ENCODE data around the gene CEP85. TPM values are rescaled to one million over a fixed set of nuclear protein-coding genes. Genes with fewer than 3 reads are reported as not detected.

CEP85 gene
- total and polyA plus RNA-seq, 9 of the 15 experiments (the other 6 are each of a cell fraction or from before 2014, with no cell fraction given), result 42.1 to 140 (median 92.6) TPM

GRCh38 chr1:26275580-26276431 is 41.8 kb downstream of the CEP85 start (continued):
- TF ChIP-seq, protein P1, sequence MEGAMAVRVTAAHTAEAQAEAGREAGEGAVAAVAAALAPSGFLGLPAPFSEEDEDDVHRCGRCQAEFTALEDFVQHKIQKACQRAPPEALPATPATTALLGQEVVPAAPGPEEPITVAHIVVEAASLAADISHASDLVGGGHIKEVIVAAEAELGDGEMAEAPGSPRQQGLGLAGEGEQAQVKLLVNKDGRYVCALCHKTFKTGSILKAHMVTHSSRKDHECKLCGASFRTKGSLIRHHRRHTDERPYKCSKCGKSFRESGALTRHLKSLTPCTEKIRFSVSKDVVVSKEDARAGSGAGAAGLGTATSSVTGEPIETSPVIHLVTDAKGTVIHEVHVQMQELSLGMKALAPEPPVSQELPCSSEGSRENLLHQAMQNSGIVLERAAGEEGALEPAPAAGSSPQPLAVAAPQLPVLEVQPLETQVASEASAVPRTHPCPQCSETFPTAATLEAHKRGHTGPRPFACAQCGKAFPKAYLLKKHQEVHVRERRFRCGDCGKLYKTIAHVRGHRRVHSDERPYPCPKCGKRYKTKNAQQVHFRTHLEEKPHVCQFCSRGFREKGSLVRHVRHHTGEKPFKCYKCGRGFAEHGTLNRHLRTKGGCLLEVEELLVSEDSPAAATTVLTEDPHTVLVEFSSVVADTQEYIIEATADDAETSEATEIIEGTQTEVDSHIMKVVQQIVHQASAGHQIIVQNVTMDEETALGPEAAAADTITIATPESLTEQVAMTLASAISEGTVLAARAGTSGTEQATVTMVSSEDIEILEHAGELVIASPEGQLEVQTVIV (CRISPR knock-in tag; IDR thresholded peaks at IDR 0.05; ENCODE audit: borderline replicate concordance), result no peak
- TF ChIP-seq STAT5B (CRISPR knock-in tag; IDR thresholded peaks at IDR 0.05) (no peak), ZNF143 (CRISPR knock-in tag; IDR thresholded peaks at IDR 0.05) (no peak), MIER1 (IDR thresholded peaks at IDR 0.05; ENCODE audit: low read depth) (no peak), DDX20 (tag; IDR thresholded peaks at IDR 0.05; ENCODE audit: low read depth) (no peak), MECOM (CRISPR knock-in tag; IDR thresholded peaks at IDR 0.05) (no peak; the same call in 1 of the 2 replicates), ZNF165 (CRISPR knock-in tag; IDR thresholded peaks at IDR 0.05; ENCODE audit: borderline replicate concordance) (no peak), NCOA2 (IDR thresholded peaks at IDR 0.05; ENCODE audit: partially characterized antibody in 2 of 2) (no peak), SLC30A9 (CRISPR knock-in tag; IDR thresholded peaks at IDR 0.05) (no peak), PCBP2 (IDR thresholded peaks at IDR 0.05; ENCODE audit: low read depth, low read length, poor library complexity, severe bottlenecking) (no peak), CREB3L1 (IDR thresholded peaks at IDR 0.05; ENCODE audit: borderline replicate concordance, low read depth) (no peak; the same call in 1 of the 2 replicates)
- TF ChIP-seq, protein P2, sequence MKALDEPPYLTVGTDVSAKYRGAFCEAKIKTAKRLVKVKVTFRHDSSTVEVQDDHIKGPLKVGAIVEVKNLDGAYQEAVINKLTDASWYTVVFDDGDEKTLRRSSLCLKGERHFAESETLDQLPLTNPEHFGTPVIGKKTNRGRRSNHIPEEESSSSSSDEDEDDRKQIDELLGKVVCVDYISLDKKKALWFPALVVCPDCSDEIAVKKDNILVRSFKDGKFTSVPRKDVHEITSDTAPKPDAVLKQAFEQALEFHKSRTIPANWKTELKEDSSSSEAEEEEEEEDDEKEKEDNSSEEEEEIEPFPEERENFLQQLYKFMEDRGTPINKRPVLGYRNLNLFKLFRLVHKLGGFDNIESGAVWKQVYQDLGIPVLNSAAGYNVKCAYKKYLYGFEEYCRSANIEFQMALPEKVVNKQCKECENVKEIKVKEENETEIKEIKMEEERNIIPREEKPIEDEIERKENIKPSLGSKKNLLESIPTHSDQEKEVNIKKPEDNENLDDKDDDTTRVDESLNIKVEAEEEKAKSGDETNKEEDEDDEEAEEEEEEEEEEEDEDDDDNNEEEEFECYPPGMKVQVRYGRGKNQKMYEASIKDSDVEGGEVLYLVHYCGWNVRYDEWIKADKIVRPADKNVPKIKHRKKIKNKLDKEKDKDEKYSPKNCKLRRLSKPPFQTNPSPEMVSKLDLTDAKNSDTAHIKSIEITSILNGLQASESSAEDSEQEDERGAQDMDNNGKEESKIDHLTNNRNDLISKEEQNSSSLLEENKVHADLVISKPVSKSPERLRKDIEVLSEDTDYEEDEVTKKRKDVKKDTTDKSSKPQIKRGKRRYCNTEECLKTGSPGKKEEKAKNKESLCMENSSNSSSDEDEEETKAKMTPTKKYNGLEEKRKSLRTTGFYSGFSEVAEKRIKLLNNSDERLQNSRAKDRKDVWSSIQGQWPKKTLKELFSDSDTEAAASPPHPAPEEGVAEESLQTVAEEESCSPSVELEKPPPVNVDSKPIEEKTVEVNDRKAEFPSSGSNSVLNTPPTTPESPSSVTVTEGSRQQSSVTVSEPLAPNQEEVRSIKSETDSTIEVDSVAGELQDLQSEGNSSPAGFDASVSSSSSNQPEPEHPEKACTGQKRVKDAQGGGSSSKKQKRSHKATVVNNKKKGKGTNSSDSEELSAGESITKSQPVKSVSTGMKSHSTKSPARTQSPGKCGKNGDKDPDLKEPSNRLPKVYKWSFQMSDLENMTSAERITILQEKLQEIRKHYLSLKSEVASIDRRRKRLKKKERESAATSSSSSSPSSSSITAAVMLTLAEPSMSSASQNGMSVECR (CRISPR knock-in tag; IDR thresholded peaks at IDR 0.05), result no peak
- TF ChIP-seq, protein P3, sequence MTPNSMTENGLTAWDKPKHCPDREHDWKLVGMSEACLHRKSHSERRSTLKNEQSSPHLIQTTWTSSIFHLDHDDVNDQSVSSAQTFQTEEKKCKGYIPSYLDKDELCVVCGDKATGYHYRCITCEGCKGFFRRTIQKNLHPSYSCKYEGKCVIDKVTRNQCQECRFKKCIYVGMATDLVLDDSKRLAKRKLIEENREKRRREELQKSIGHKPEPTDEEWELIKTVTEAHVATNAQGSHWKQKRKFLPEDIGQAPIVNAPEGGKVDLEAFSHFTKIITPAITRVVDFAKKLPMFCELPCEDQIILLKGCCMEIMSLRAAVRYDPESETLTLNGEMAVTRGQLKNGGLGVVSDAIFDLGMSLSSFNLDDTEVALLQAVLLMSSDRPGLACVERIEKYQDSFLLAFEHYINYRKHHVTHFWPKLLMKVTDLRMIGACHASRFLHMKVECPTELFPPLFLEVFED (CRISPR knock-in tag; conservative IDR thresholded peaks at IDR 0.05), result no peak
- TF ChIP-seq, protein P4, sequence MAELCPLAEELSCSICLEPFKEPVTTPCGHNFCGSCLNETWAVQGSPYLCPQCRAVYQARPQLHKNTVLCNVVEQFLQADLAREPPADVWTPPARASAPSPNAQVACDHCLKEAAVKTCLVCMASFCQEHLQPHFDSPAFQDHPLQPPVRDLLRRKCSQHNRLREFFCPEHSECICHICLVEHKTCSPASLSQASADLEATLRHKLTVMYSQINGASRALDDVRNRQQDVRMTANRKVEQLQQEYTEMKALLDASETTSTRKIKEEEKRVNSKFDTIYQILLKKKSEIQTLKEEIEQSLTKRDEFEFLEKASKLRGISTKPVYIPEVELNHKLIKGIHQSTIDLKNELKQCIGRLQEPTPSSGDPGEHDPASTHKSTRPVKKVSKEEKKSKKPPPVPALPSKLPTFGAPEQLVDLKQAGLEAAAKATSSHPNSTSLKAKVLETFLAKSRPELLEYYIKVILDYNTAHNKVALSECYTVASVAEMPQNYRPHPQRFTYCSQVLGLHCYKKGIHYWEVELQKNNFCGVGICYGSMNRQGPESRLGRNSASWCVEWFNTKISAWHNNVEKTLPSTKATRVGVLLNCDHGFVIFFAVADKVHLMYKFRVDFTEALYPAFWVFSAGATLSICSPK (IDR thresholded peaks at IDR 0.05; ENCODE audit: borderline replicate concordance), result no peak

Data from K562 (cell line).